ENCODE results near the gene SNAPC5. TPM values are rescaled to one million over a fixed set of nuclear protein-coding genes. Genes with fewer than 3 reads are reported as not detected.
A peak's percentile ranks its signal among the peaks of the same experiment; 100 is the strongest.

The SNAPC5 gene
- total RNA-seq, 1 experiment from 2014 or later = 28.3 TPM

GRCh38 chr15:66498501-66499386 is 1.2 kb upstream of the SNAPC5 start:
- Histone ChIP-seq H3K9me2 (ENCODE audit: insufficient read depth) (no peaks in the 10 kb centered on the region), H3K27ac (ENCODE audit: low read depth, low read length) (peak overlapping the region; percentile 46), H2AFZ (ENCODE audit: low read depth, low read length, poor library complexity, severe bottlenecking) (no peak overlapping the region), H3K4me1 (ENCODE audit: control insufficient read depth in 1 of 2, insufficient read depth in 2 of 2, low read length in 2 of 2) (peaks cover 7 to 38% of the 10 kb centered on the region in 2 experiments; a peak in 3 of 4 replicates), H3K79me2 (ENCODE audit: insufficient read depth, low read length) (peaks cover 78% of the 10 kb centered on the region), H4K20me1 (ENCODE audit: insufficient read depth) (peaks cover 44% of the 10 kb centered on the region; the same call in 1 of the 2 replicates), H3K9me3 (ENCODE audit: control insufficient read depth in 1 of 2, insufficient read depth in 1 of 2, low read depth in 1 of 2, low read length in 2 of 2) (no peaks in the 10 kb centered on the region), H3K27me3 (ENCODE audit: insufficient read depth, low read length) (no peaks in the 10 kb centered on the region), H3K4me2 (ENCODE audit: low read length) (0 out of 2 replicates have a peak overlapping the region, but pooled peaks have one; percentile 85), H3K9ac (ENCODE audit: low read length) (peak overlapping the region; percentile 94), H3K4me3 (replicated peaks in 1 of 2; ENCODE audit: low read depth in 1 of 2, low read length in 2 of 2) (no peak overlapping the region), H3K36me3 (ENCODE audit: control insufficient read depth in 1 of 2, insufficient read depth in 2 of 2, low read length in 2 of 2) (peaks cover 60 to 73% of the 10 kb centered on the region in 2 experiments)
- TF ChIP-seq RAD21 (IDR thresholded peaks at IDR 0.05; ENCODE audit: low read depth) (peak; percentile 33), CTCF (IDR thresholded peaks at IDR 0.05 in 2 of 3, conservative IDR thresholded peaks at IDR 0.05 in 1 of 3; ENCODE audit: borderline replicate concordance in 1 of 3, insufficient read depth in 1 of 3, low read depth in 2 of 3, low read length in 2 of 3) (peak in 1 of 3 experiments; percentile 44; a peak in 2 of 6 replicates), POLR2AphosphoS5 (IDR thresholded peaks at IDR 0.05; ENCODE audit: low read depth, low read length) (peak; percentile 63), CEBPB (IDR thresholded peaks at IDR 0.05; ENCODE audit: low read depth) (no peak)
- DNase-seq (ENCODE audit: low read depth, low spot score) = no peak
- no peak; the same call in 1 of the 2 replicates for ATAC-seq
- ChIA-PET CTCF (interaction anchor here (0.7 to 3.5 kb wide), 14 partner anchors 9 to 903 kb away, joined by 3 to 27 read pairs (median 3); partner anchors contain the start of gene MAP2K1), POLR2A (interaction anchor here (0.6 to 2.9 kb wide), 2 partner anchors 18 to 112 kb away, joined by 3 to 12 read pairs; partner anchors contain the start of gene MAP2K1), RAD21 (ENCODE audit: low non-redundant PET in 1 of 2, low total read pairs in 2 of 2, uncharacterized antibody in 2 of 2, unreplicated experiment in 2 of 2) (no interaction called here)
- intact Hi-C loops (cut with micrococcal nuclease) = loop anchor here (1.0 to 5.0 kb wide), 3 partner anchors 112 to 246 kb away; partner anchors contain the start of genes MAP2K1, MEGF11 and TIPIN
- BruUV-seq (replicated peaks) = no TSS peak
